Body of pancreas (tissue), 4 donors: ENCODE measurements around the gene CD52.

Experiments
- POLR2A ChIP-seq, 3 donors: fragments of 450-650 bp; IDR thresholded peaks; one replicate each; pipeline ENCODE4 v1.6.1; 2016; ENCODE audit warnings: antibody characterized with exemption in 3 of 3, mild to moderate bottlenecking in 2 of 3
- TF ChIP-seq, protein P1 (sequence below), 7 experiments: fragments of 450-650 bp in 4 of 7; fragments of 200-600 bp in 3 of 7; sonication (generic) in 3 of 7; IDR thresholded peaks; one replicate each; pipeline ENCODE4 v1.5.1; 2016 to 2019; ENCODE audit warnings: antibody characterized with exemption in 7 of 7

GRCh38 chr1:26361605-26362122 lies 43.9 kb downstream of the CD52 start:
- TF ChIP-seq, protein P1, sequence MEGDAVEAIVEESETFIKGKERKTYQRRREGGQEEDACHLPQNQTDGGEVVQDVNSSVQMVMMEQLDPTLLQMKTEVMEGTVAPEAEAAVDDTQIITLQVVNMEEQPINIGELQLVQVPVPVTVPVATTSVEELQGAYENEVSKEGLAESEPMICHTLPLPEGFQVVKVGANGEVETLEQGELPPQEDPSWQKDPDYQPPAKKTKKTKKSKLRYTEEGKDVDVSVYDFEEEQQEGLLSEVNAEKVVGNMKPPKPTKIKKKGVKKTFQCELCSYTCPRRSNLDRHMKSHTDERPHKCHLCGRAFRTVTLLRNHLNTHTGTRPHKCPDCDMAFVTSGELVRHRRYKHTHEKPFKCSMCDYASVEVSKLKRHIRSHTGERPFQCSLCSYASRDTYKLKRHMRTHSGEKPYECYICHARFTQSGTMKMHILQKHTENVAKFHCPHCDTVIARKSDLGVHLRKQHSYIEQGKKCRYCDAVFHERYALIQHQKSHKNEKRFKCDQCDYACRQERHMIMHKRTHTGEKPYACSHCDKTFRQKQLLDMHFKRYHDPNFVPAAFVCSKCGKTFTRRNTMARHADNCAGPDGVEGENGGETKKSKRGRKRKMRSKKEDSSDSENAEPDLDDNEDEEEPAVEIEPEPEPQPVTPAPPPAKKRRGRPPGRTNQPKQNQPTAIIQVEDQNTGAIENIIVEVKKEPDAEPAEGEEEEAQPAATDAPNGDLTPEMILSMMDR (IDR thresholded peaks at IDR 0.05), result no peak
- no peak for TF ChIP-seq POLR2A (IDR thresholded peaks at IDR 0.05)
